WERI-Rb-1 (cell line): Measurements from ENCODE around the gene CDK4.

Experiments used
- DNase-seq: peaks from one replicate; pipeline ENCODE4 v3.0.0-alpha.2; 2020
- H3K27ac ChIP-seq: fragments of 250-450 bp; sonication (Bioruptor Pico); 2 replicates; pipeline ENCODE4 v1.5.1; 2020; ENCODE audit warnings: mild to moderate bottlenecking, moderate library complexity
- H3K27me3 ChIP-seq: fragments of 250-450 bp; sonication (Bioruptor Pico); 2 replicates; pipeline ENCODE4 v1.5.1; 2021; ENCODE audit warnings: mild to moderate bottlenecking, low read depth, moderate library complexity; ENCODE audit not compliant: insufficient read depth, severe bottlenecking
- H3K36me3 ChIP-seq: fragments of 250-450 bp; sonication (Bioruptor Pico); 2 replicates; pipeline ENCODE4 v1.5.1; 2020; ENCODE audit warnings: mild to moderate bottlenecking, moderate library complexity
- H3K4me3 ChIP-seq: 2 replicates; pipeline ENCODE4 v1.5.1; 2011; ENCODE audit warnings: low read depth, mild to moderate bottlenecking, control low read depth, low read length
- H3K9me3 ChIP-seq: fragments of 250-450 bp; sonication (Bioruptor Pico); 2 replicates; pipeline ENCODE4 v1.5.1; 2021; ENCODE audit warnings: mild to moderate bottlenecking, moderate library complexity; ENCODE audit not compliant: severe bottlenecking
- TF ChIP-seq, protein P1 (sequence below): IDR thresholded peaks from 2 replicates; pipeline ENCODE4 v1.5.1; 2011; ENCODE audit warnings: low read depth, mild to moderate bottlenecking, control low read depth, inconsistent platforms, low read length

The CDK4 gene

DNA sequence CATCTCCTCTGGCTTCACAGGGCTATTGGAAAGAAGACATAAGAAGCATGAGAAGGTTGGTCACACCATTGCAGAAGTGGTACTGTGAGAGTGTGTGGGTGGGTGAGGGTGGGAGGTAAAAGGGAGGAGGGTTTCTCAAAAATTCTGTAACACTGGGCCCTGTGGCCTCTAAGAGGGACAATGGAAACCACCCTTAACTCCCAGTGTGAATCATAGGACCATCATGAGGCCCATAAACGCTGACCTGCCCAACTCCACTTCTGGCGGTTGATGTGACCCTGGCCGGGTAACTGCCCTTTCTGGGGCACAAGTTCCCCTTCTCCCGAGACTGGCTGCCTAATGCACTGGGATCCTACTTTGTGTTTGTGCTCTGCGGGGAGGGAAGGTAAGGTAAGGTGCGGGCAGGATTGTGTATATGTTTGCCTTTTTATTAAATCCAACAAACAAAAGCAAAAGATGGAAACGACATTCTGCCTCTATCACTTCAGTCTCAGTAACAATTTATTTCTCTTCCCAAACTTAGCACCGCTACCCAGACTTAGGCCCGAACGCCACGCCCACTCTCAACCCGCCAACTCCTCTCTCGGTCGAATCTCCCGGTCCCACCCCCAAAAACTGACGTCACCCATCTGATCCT lies 19.2 kb upstream of the CDK4 start:
- DNase-seq: peak; percentile 94
- Histone ChIP-seq H3K36me3 (peaks cover 38% of the 10 kb centered on the region), H3K4me3 (peak overlapping the region; percentile 93), H3K27me3 (no peaks in the 10 kb centered on the region), H3K9me3 (no peaks in the 10 kb centered on the region), H3K27ac (peak overlapping the region; percentile 97)
- TF ChIP-seq, protein P1, sequence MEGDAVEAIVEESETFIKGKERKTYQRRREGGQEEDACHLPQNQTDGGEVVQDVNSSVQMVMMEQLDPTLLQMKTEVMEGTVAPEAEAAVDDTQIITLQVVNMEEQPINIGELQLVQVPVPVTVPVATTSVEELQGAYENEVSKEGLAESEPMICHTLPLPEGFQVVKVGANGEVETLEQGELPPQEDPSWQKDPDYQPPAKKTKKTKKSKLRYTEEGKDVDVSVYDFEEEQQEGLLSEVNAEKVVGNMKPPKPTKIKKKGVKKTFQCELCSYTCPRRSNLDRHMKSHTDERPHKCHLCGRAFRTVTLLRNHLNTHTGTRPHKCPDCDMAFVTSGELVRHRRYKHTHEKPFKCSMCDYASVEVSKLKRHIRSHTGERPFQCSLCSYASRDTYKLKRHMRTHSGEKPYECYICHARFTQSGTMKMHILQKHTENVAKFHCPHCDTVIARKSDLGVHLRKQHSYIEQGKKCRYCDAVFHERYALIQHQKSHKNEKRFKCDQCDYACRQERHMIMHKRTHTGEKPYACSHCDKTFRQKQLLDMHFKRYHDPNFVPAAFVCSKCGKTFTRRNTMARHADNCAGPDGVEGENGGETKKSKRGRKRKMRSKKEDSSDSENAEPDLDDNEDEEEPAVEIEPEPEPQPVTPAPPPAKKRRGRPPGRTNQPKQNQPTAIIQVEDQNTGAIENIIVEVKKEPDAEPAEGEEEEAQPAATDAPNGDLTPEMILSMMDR: no peak

DNA sequence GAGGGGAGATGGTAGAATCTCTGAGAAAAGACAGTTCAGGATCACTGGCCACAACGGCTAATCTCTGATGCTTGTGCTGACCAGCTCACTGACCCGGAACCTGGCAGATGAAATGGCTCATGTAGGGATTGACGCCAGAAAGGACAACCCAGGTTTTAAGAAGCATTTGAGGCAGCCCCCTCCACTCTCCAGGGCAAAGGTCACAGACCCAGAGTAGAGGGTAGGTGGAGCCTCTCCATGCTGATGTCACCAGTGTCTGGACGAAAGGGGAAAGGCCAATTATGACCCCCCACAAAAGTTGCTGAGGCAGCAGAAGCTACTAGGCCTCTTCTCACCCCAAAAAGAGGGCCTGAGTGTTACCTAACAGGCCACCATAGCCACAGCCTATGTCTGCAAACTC lies 18.6 kb upstream of the CDK4 start:
- no peak overlapping the region; the same call in 1 of the 2 replicates for H3K4me3 ChIP-seq
- H3K36me3 ChIP-seq: peaks cover 39% of the 10 kb centered on the region
- TF ChIP-seq, protein P1: no peak
- DNase-seq: peak; percentile 52
- no peaks in the 10 kb centered on the region for H3K9me3 ChIP-seq
- H3K27ac ChIP-seq: peak overlapping the region; percentile 97
- H3K27me3 ChIP-seq: no peaks in the 10 kb centered on the region

DNA sequence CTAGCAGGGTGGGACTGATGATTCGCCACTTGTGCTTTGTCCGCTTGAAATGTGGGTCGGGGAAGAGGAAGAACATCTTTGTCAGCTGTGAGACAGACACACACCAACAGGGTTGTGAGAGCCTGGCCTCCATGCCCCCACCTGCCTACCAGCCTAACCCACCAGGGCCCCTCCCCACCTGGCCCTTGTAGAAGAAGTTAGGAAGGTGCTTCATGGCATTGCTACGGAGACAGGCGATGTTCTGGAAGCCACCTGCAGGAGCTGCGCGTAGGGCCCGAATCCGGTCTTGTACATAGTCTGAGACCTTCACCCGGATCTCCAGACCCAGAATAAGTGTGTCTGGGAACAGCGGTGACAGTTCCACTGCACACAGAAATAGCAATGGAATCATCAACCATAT lies 17.5 kb upstream of the CDK4 start:
- Histone ChIP-seq H3K9me3 (no peaks in the 10 kb centered on the region), H3K36me3 (peaks cover 48% of the 10 kb centered on the region), H3K27ac (no peak overlapping the region), H3K4me3 (no peak overlapping the region), H3K27me3 (no peaks in the 10 kb centered on the region)
- TF ChIP-seq, protein P1: no peak
- no peak for DNase-seq

DNA sequence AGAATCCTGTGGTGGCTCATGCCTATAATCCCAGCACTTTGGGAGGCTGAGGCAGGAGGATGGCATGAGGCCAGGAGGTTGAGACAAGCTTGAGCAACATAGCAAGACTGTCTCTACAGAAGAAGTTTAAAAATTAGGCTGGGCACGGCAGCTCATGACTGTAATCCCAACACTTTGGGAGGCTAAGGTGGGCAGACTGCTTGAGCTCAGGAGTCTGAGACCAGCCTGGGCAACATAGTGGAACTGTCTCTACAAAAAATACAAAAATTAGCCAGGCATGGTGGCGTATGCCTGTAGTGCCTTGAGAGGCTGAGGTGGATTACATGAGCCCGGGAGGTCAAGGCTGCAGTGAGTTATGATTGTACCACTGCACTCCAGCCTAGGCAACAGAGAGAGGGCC lies 15.8 kb upstream of the CDK4 start:
- H3K9me3 ChIP-seq: no peaks in the 10 kb centered on the region
- TF ChIP-seq, protein P1: no peak
- no peak for DNase-seq
- peak overlapping the region; percentile 93 for H3K27ac ChIP-seq
- H3K27me3 ChIP-seq: no peaks in the 10 kb centered on the region
- no peak overlapping the region; the same call in 1 of the 2 replicates for H3K4me3 ChIP-seq
- H3K36me3 ChIP-seq: peaks cover 66% of the 10 kb centered on the region

DNA sequence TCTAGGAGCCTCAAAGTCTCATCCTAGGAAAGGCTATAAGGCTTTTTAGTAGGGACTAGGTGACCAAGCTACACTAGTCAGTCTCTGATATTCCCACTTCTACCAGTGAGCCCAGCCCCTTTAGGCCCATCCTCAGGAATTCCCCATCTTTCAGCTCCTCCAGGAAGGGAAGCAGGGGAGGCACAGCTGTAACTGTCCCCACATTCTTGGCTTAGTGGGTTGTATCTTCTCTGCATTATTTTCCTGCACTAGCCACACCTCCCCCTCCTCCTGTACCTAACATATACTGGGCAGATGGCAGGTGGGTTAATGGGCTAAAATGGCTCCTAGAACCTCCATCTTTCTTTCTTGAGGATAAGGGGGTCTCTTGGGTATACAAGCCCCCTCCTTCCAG lies 15.2 kb upstream of the CDK4 start:
- Histone ChIP-seq H3K4me3 (peak overlapping the region; percentile 88), H3K27ac (peak overlapping the region; percentile 93)
- DNase-seq: peak; percentile 55

More for the DNA sequence above, 15.2 kb upstream of the CDK4 start:
- H3K36me3 ChIP-seq: peaks cover 69% of the 10 kb centered on the region
- no peaks in the 10 kb centered on the region for H3K9me3 ChIP-seq
- TF ChIP-seq, protein P1: no peak
- no peaks in the 10 kb centered on the region for H3K27me3 ChIP-seq
